ENCODE measurements around the gene OTUB1.

GRCh38 chr11:64035576-64035975 is 49.3 kb downstream of the OTUB1 start, which contains the start of gene FLRT1:
- no peak for TF ChIP-seq CTCF (optimal IDR thresholded peaks at IDR 0.05 in 1 of 3, IDR thresholded peaks at IDR 0.05 in 1 of 3, conservative IDR thresholded peaks at IDR 0.05 in 1 of 3; ENCODE audit: extremely low read depth in 1 of 3, insufficient read depth in 2 of 3, low read length in 3 of 3)
- no peak for TF ChIP-seq EZH2 (IDR thresholded peaks at IDR 0.05; ENCODE audit: low read length)
